Pancreas (tissue), 10 donors: ENCODE measurements around the gene CSF1R. TPM values are rescaled to one million over a fixed set of nuclear protein-coding genes. Genes with fewer than 3 reads are reported as not detected.

Experiments used
- ATAC-seq, 4 donors: fragments of 200-7000 bp; cut with Tn5 transposase; one replicate each; pipeline versions ENCODE4 v1.8.0 to v1.9.1; 2020; ENCODE audit warnings: mild to moderate bottlenecking in 4 of 4, moderate library complexity in 4 of 4
- DNase-seq, 6 donors: peaks; one replicate each; pipeline ENCODE4 v3.0.0-alpha.2; 2020
- FAIRE-seq: peaks from 2 replicates; lab custom pipeline; 2012; peaks lifted over from hg19 to GRCh38; lab: Jason Lieb, UNC
- H3K27ac ChIP-seq, 4 donors: fragments of 200-600 bp; sonication (generic); 1 replicate in 3 of 4; 2 replicates in 1 of 4; pipeline versions ENCODE4 v1.5.0 to v1.8.0; 2020
- H3K27me3 ChIP-seq, 4 donors: fragments of 200-600 bp; one replicate each; pipeline ENCODE4 v1.8.0; 2021
- H3K36me3 ChIP-seq, 3 donors: fragments of 200-600 bp; sonication (generic) in 1 of 3; one replicate each; pipeline versions ENCODE4 v1.5.0 to v1.8.0; 2020 to 2021
- H3K4me1 ChIP-seq, 3 donors: fragments of 200-600 bp; one replicate each; pipeline ENCODE4 v1.8.0; 2021
- H3K4me3 ChIP-seq, 4 donors: fragments of 200-600 bp; sonication (generic) in 2 of 4; one replicate each; pipeline versions ENCODE4 v1.5.0 to v1.8.0; 2020 to 2021
- H3K9me3 ChIP-seq, 4 donors: fragments of 200-600 bp; one replicate each; pipeline ENCODE4 v1.8.0; 2021
- CTCF ChIP-seq, 4 donors: fragments of 200-600 bp; sonication (generic) in 3 of 4; IDR thresholded peaks; one replicate each; pipeline versions ENCODE4 v1.5.0 to v1.8.0; 2021; ENCODE audit warnings: antibody characterized with exemption in 4 of 4
- WGBS, 2 donors: extraction: QIAGEN DNeasy Blood & Tissue Kit; methylation state at CpG; one replicate each; pipeline ENCODE4 v1.1.7; 2013; 5-methylcytosine and 5-hydroxymethylcytosine counted together
- intact Hi-C, 3 donors: fragments of 100-400 bp; cut with DNase I; formaldehyde crosslinking; loops; one replicate each; pipeline versions ENCODE4 v1.11.1 to v1.14.2; 2022
- polyA plus RNA-seq, 2 donors: library from polyadenylated mRNA; stranded (reverse); fragments of 200-250 nt; gene quantifications; one replicate each; pipeline ENCODE4 v1.2.3, GENCODE V29; 2013
- total RNA-seq, 6 donors: library from RNA; stranded (reverse); fragmentation: NEBNext Ultra II Directional in 4 of 6; extraction: Animal tissue kit (Norgen Biotek cat#: 25700) in 4 of 6; gene quantifications; one replicate each; pipeline versions ENCODE4 v1.2.1 to v1.2.4, GENCODE V29; 2021 to 2023
- donor health status: healthy with polysubstance abuse.
- donor health status: DM: no; HTN: no; CAD: no; lungs with moderate emphysema.
- donor health status: DM: no; HTN: no; CAD: no.
- donor health status: control.
- donor health status: control.
- donor health status: Bipolar disorder and iron deficiency.
- donor health status: DM: yes; HTN: yes; CAD: no.
- donor health status: DM: no; HTN: no; CAD: no.
- donor health status: DM: no; HTN: no; CAD: no.
- donor health status: DM: yes; HTN: yes; CAD: no.

CSF1R gene
- total and polyA plus RNA-seq, 8 donors = 1.4 to 51.2 (median 4.1) TPM

- peak; percentile 82 to 91 (median 86) for TF ChIP-seq CTCF (IDR thresholded peaks at IDR 0.05)
- no peaks in the 10 kb centered on the region for H3K9me3 ChIP-seq
- no peaks in the 10 kb centered on the region for H3K27me3 ChIP-seq
- no peak overlapping the region for H3K27ac ChIP-seq
- peak; percentile 56 to 85 (median 76) for DNase-seq
- peak overlapping the region in 2 of 4 donors; percentile 4 to 11 for H3K4me3 ChIP-seq
- ATAC-seq = peak; percentile 91 to 95 (median 93)
- H3K36me3 ChIP-seq = no peaks in the 10 kb centered on the region
- 16 to 19% methylated on average over 25 of the region's 25 CpGs for WGBS, 2 donors
- intact Hi-C loops = loop anchor here in 1 of 3 donors (10.0 kb wide), 3 partner anchors 85 to 305 kb away; no protein-coding TSS in a partner anchor
- no peak for FAIRE-seq
- H3K4me1 ChIP-seq = no peaks in the 10 kb centered on the region
Measured at GRCh38 chr5:150129813-150130492, 43.6 kb upstream of the CSF1R start.

GRCh38 chr5:150129454-150129812 lies 43.1 kb upstream of the CSF1R start:
- no peak overlapping the region for H3K27ac ChIP-seq
- no peaks in the 10 kb centered on the region for H3K36me3 ChIP-seq
- no peaks in the 10 kb centered on the region for H3K4me1 ChIP-seq
- peak overlapping the region in 2 of 4 donors; percentile 4 to 11 for H3K4me3 ChIP-seq
- no peaks in the 10 kb centered on the region for H3K9me3 ChIP-seq
- WGBS, 2 donors = 37 to 44% methylated on average over 8 of the region's 8 CpGs
- no peak for ATAC-seq
- no peak for DNase-seq
- FAIRE-seq = no peak
- intact Hi-C loops = loop anchor here in 1 of 3 donors (10.0 kb wide), 1 partner anchor 215 kb away; no protein-coding TSS in a partner anchor
- H3K27me3 ChIP-seq = no peaks in the 10 kb centered on the region
- no peak for TF ChIP-seq CTCF (IDR thresholded peaks at IDR 0.05)

- WGBS, 2 donors = 71 to 76% methylated on average over 5 to 6 of the region's 6 CpGs
- no peak for TF ChIP-seq CTCF (IDR thresholded peaks at IDR 0.05)
- Histone ChIP-seq H3K9me3 (no peaks in the 10 kb centered on the region), H3K27me3 (no peaks in the 10 kb centered on the region), H3K36me3 (no peaks in the 10 kb centered on the region), H3K4me1 (no peaks in the 10 kb centered on the region), H3K4me3 (no peak overlapping the region), H3K27ac (no peak overlapping the region)
- intact Hi-C loops = loop anchor here in 1 of 3 donors (10.0 kb wide), 1 partner anchor 218 kb away; no protein-coding TSS in a partner anchor
- ATAC-seq (no peak), DNase-seq (no peak), FAIRE-seq (no peak)
Measured at GRCh38 chr5:150126921-150127265, 40.5 kb upstream of the CSF1R start.

- H3K4me1 ChIP-seq = no peaks in the 10 kb centered on the region
- intact Hi-C loops = loop anchor here in 1 of 3 donors (10.0 kb wide), 1 partner anchor 218 kb away; no protein-coding TSS in a partner anchor
- H3K36me3 ChIP-seq = no peaks in the 10 kb centered on the region
- FAIRE-seq = no peak
- TF ChIP-seq CTCF (IDR thresholded peaks at IDR 0.05) = no peak
- H3K27me3 ChIP-seq = no peaks in the 10 kb centered on the region
- H3K27ac ChIP-seq = no peak overlapping the region
- WGBS, 2 donors = 78 to 86% methylated on average over 10 of the region's 10 CpGs
- H3K9me3 ChIP-seq = no peaks in the 10 kb centered on the region
- no peak overlapping the region for H3K4me3 ChIP-seq
- no peak for DNase-seq
- no peak for ATAC-seq
Measured at GRCh38 chr5:150126199-150126920, 40.0 kb upstream of the CSF1R start.
